Measurements from ENCODE around the gene PTPRN2.

Gene PTPRN2

DNA sequence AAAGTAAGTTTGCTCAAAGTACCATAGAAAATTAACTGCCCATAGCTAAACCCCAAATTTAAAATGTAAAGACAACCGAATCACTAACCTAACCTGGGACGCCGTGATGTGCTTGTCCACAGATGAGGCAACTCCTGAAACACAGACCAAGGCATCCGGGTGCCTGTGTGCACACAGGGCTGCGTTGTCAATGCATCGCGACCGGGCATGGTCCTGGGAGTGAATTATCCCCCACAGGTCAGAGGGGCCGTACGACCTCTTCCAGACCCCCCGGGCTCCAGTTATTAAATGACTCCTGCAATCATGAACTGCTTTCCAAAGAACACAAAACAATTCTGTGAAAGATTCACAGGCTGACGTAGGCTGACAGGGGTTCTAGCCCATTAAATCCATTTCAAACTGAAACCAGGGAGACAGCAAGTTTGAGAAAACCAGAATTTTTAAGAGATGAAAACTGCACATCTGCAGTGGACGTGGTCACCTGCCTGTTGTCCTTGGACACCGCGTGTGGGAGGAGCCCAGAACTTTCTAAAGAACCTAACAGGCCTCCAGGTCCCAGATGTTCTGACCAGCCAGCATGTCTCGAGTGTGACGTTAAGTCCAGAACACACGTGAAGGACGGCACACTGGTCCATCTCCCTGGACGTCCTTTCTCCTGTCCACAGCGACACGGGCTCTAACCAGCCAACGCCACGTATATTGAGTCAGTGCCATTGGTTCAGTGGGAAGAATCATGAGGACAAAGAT is 953.0 kb downstream of the PTPRN2 start:
- DNase-seq (ENCODE audit: low read depth, low spot score) = no peak

GRCh38 chr7:157633465-157634185 is 954.0 kb downstream of the PTPRN2 start:
- DNase-seq (ENCODE audit: low read depth, low spot score) = no peak

DNA sequence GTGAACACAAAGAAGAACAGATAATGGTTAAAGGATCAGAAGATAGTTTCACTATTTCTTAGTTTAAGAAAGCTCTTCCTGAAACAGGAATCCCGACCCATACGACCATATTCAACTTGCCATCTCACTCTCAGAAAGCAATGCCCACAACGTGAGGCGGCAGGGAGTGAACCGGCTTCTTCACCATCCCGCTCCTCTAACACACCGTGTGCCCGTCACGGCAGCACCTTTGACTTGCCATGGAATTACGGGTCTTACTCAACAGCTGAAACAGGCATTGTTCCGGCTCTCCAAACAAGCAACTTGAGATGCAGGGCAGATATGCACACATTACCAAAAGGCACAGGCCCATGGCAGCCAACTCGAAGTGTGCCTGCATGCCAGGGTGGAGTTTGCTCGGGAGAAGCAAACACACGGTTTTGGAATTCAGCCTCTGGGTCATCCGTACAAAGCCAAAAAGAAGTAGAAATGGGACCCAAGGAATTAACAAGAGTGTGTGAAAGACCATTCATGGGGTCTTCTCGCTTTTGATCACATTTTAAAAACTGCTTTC is 957.2 kb downstream of the PTPRN2 start:
- no peak for DNase-seq (ENCODE audit: low read depth, low spot score)

- no peak for DNase-seq (ENCODE audit: low read depth, low spot score)
Measured at GRCh38 chr7:157628456-157628855, 959.2 kb downstream of the PTPRN2 start.

DNA sequence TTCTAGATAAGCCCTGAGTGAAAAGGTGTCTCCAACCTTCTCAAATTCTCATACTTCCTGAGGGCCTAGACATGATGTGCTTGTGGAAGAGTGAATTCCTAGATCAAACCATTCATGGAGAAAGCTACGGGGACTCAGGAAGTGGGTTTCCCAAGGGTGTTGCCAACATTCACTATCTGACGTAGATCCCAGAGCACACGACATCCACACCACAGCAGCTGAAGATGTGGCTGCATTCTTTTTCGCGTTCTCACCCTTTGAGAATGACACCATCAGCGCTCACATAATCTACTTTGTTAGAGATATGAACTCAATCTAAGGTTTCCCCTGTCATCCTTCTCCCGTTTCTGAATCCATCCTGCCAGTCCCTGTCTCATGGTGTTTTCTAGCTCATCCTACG is 960.0 kb downstream of the PTPRN2 start:
- DNase-seq (ENCODE audit: low read depth, low spot score) = no peak

DNA sequence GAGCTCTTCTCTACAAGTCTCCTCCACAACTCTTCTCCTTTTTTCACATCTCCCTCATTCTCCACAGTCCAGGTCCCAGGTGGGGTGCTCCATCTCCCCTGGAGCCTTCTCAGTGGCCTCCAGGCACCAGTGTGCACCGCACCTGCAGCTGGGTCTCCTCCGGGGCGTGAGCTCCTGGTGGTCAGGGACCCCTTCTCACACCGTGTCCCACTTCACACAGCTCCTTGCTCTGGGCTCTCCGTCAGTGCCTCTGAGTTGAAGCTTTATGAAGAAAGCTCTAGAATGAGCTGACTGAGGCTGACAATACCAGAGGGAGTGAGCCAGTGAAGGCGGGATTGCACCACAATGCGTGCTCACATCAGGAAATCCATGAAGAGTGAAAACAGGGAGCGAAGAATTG is 960.6 kb downstream of the PTPRN2 start:
- no peak for DNase-seq (ENCODE audit: low read depth, low spot score)

DNA sequence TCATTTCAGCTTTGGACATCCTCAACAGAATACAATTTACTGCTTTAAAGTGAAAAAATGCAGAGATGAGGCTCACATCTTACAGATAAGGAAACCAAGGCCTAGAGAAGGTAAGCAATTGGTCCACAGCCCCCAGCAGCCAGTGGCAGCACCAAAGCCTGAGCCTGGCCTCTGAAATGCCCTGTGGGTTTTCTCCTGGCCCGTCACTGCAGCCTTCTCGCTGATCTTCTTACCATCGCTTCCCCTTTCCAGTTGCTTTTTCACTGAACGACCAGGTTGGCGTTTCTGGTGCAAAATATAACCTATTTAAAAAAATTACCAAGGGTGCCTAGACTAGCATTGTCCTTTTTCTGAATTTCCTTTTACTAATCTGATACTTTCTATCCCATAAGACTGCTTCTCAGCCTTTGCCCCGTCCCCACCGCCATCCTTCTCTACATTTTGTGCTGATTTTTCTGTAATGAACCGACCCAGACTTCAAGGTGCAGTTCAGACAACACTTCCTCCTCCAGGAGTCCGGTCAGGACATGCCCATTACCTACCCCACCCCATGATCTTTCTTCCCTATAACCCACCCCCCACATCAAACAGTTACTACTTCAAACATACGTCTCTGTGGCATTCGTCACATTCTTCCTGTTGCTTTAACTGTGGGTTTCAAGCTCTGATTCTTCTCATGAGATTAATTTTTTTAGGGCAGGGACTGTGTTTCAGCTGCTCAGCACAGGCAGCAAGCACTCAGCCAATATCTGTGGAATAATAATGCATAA is 961.5 kb downstream of the PTPRN2 start:
- DNase-seq (ENCODE audit: low read depth, low spot score) = no peak

GRCh38 chr7:157623556-157623955 is 964.1 kb downstream of the PTPRN2 start:
- no peak for DNase-seq (ENCODE audit: low read depth, low spot score)

GRCh38 chr7:157622408-157623205 is 965.0 kb downstream of the PTPRN2 start:
- no peak for DNase-seq (ENCODE audit: low read depth, low spot score)

DNA sequence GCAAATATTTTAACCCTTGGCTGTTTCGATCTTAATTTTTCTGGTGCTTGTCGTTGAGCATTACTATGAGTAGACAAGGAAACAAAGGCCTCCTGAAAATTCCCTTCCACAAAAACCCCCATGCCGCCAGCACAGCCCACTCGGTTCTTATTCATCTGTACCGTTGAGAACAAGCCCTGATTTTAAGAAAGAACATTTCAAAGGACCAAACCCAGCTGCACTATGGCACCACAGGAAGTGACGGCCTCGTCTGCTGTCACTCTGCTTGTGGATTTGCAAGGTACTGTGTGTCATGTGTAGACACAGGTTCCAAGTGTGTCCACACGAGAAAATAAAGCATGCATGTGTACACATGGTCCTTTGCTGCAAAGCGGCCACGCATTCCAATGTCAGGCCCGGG is 965.6 kb downstream of the PTPRN2 start:
- DNase-seq (ENCODE audit: low read depth, low spot score) = no peak

DNA sequence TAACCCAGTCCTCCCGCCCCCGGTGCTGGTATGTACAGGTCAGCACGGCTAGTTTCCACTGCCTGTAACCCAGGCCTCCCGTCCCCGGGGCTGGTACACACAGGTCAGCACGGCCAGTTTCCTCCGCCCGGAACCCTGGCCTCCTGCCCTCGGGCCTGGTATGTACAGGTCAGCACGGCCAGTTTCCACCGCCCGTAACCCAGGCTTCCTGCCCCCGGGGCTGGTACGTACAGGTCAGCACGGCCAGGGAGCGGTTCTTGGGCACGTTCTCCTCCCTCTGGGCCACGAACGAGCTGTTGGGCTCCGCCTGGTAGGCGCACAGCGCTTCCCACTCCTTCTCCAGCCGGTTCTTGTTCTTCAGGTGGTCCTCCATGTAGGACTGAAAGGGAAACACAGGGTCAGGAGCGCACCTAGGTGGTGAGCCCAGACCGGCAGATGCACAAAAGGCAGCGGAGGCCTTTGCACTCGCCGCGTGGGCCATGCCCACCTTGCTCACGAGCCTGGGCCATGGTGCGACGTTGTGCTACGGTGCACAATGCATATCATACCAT is 966.4 kb downstream of the PTPRN2 start:
- DNase-seq (ENCODE audit: low read depth, low spot score) = no peak

GRCh38 chr7:157620616-157621015 is 967.0 kb downstream of the PTPRN2 start:
- no peak for DNase-seq (ENCODE audit: low read depth, low spot score)

- DNase-seq (ENCODE audit: low read depth, low spot score) = no peak
Measured at GRCh38 chr7:157619753-157620525, 967.7 kb downstream of the PTPRN2 start.

GRCh38 chr7:157618823-157619606 is 968.6 kb downstream of the PTPRN2 start:
- no peak for DNase-seq (ENCODE audit: low read depth, low spot score)

GRCh38 chr7:157618091-157618726 is 969.4 kb downstream of the PTPRN2 start:
- no peak for DNase-seq (ENCODE audit: low read depth, low spot score)

- no peak for DNase-seq (ENCODE audit: low read depth, low spot score)
Measured at GRCh38 chr7:157617401-157617800, 970.2 kb downstream of the PTPRN2 start.

- DNase-seq (ENCODE audit: low read depth, low spot score) = no peak
Measured at GRCh38 chr7:157616931-157617330, 970.7 kb downstream of the PTPRN2 start.

DNA sequence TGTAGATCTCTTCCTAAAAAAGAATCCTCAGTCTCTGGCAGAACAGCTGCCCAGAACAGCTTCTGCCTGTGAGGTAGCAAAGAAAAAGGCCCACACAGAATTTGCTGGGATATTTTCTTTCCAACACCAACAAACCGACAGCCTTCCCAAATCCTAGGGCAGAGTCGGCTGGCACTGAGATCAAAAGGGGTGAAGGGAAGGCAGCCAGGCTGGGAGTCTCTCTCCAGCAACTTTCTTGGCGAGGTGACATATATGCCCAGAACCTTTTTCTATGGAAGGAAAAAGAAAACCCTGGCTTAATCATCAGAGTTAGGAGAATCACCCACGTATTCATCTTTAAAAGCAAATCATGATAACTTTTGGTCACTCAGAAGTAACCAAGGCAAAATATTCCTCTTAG is 971.2 kb downstream of the PTPRN2 start:
- no peak for DNase-seq (ENCODE audit: low read depth, low spot score)

DNA sequence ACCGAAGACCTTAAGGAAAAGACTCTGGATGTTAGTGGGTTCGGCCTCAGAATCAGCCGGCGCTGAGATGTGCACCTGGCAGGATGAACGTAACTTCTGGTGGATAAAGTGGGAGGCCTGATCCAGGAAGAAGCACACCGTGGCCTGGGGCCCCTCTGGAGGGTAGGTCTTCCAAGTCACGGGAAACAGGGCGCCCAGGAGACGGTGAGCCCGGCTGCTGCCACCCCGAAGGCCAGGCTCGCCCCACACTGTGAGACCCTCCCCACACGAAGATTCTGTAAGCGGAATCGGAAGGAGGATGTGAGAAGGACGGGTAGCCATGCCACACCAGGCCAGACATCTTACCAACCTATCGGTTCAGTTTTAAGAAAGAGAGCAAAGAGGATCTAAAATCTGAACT is 971.8 kb downstream of the PTPRN2 start:
- DNase-seq (ENCODE audit: low read depth, low spot score) = no peak

Measured in smooth muscle cell of the brain vasculature (primary cell).